GM19328 (cell line): Measurements from ENCODE around the gene DAGLB.
"Not testable (repeated sequence)": the region's sequence is repeated elsewhere in the genome, so short reads cannot be mapped to it uniquely, and the experiment has no call there.

Experiments
- ATAC-seq: cut with Tn5 transposase; IDR thresholded peaks from one replicate; pipeline ENCODE4 v1.9.1; 2021; ENCODE audit warnings: mild to moderate bottlenecking, moderate library complexity; ENCODE audit not compliant: unreplicated experiment

DAGLB gene

DNA sequence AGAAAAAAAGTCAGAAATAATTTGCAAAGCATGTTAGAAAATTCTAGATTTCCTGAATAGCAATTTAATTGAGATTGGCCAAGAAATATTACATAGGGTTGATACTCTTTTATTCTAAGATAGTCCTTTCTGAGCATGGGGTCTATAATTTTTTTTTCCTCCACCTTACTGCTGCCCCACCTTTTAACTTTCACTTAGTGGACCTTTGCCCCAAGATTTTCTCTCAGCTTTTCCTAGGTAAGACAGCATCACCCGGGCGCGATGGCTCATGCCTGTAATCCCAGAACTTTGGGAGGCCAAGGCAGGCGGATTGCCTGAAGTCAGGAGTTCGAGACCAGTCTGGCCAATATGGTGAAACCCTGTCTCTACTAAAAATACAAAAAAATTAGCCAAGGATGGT, 69.2 kb downstream of the DAGLB start:
- not testable (repeated sequence) for ATAC-seq

DNA sequence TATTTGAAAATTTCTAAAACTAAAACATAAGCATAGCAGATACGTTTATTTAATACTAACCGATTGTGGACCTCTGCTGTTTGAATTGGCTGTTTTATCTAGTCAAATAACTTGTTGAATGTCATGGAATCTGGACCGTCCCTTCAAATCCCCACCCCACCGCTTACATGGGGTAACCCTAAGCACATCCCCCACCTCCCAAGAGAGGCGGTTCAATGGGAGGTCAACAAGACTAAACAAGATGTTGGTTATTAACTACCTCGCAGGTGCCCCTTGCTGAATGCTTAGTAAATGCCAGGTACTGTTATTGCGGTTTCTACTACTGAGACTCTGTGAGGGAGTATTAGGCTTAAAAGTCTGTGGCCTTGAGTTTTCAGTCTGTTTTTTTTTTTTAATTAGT, 70.9 kb downstream of the DAGLB start:
- ATAC-seq, result no peak

DNA sequence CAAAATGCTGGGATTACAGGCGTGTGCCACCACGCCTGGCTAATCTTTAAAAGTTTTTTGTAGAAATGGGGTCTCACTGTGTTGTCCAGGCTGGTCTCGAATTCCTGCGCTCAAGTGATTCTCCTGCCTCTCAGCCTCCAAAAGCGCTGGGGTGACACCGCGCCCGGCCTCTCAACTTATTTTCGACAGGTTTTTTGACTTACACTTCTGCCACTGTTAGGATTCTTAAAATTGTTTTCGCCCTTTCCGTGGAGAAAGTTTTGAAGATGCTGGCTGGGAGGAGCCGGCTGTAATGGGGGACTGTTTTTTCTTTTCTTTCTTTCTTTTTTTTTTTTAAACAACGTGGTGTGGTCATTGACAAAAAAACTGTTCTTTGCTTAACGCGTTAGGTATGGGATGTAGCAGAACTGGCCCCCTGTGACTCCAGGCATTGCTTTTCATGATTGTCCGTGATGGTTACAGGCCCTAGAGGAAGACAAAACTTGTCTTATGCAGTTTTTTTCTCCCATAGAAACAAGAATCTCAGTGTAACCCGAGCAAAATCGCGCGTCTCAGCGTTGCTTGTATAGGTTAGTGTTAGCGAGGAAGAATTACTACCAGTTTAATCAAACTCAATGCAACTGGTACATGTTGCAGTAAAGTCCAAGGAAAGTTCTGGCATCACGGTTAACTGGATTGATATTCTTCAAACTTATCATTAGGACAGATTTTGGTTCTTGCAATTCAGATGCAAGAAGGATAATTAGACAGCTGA, 72.2 kb downstream of the DAGLB start:
- ATAC-seq, result no peak

DNA sequence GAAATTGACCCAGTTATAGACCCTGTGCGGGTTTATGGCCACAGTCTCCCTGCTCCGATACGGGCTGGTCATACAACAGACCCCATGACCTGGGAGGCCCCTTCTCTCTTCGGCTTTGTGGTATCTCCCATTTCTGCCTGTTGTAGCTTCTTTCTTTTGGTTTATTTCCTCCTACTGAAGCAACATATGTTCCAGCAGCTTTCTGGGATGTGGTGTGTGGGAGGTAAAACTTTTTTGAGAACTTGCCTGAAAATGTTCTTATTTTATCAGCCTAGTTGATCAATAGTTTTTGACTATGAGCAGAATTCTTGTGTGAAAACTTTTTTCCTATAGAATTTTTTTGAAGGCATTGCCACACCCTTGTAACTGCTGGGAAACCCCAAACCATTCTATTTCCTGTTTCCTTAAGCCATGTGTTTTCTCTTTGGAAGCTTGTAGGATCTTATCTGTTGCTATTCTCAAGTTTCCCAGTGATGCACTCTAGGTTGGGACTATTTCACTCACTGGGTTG, 80.0 kb downstream of the DAGLB start:
- ATAC-seq, result no peak

DNA sequence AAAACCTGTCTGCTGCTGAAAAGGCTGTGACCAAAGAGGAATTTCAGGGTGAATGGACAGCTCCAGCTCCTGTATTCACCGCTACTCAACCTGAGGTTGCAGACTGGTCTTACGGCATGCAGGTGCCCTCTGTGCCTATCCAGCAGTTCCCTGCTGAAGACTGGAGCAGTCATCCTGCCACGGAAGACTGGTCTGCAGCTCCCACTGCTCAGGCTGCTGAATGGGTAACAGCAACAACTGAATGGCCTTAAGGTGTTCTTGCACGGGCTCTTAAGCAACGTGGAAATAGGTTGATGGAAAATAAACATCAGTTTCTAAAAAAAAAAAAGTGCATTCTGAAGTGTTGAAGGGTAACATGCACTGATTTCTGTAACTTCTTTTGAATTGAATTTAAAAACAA, 82.3 kb downstream of the DAGLB start:
- no peak for ATAC-seq

DNA sequence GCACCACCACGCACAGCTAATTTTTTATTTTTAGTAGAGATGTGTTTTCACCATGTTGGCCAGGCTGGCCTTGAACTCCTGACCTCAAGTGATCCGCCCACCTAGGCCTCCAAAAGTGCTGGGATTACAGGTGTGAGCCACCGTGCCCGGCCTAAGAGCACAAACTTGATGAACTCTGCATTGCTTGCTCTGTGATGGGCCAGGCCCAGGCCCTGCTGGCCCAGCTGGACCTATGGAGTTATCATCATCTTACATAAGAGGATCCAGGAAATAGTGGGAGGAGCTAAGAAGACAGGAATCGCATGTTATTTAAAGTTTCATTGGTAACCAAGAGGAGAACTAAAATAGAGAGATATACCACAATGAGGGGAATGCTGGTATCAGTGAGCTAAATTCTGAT, 86.9 kb downstream of the DAGLB start:
- no peak for ATAC-seq

DNA sequence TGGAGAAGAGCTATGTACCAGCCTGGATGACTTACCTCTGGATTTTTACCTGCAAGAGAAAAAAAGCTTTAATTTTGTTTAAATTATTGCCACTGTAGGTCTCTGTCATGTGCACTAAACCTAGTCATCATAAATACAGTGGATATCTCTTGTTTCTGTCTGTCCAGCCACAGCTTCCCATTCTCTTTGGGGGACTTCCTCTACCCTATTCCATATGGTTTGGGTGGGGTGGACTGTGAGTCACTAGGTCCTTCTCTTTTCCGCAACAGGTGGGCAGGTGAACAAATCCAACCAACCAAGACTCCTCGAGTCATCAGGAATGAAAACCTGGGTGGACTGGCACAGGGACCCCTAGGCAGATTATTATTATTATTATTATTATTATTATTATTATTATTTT, 88.0 kb downstream of the DAGLB start:
- no peak for ATAC-seq
